Heart left ventricle (tissue), 13 donors: ENCODE results near the gene ROCK2.

Experiments
- CTCF ChIP-seq, 12 donors: fragments of 200-600 bp; sonication (generic) in 4 of 12; IDR thresholded peaks; one replicate each; pipeline versions ENCODE4 v1.5.0 to v1.8.0; 2018 to 2022; ENCODE audit warnings: antibody characterized with exemption in 12 of 12, mild to moderate bottlenecking in 5 of 12
- POLR2A ChIP-seq, 2 donors: fragments of 450-650 bp; IDR thresholded peaks; one replicate each; pipeline ENCODE4 v1.6.1; 2017; ENCODE audit warnings: antibody characterized with exemption in 2 of 2, mild to moderate bottlenecking in 2 of 2, moderate library complexity in 2 of 2
- donor health status: ischemic (EF 13 %, LVEDD 7.1; RV severe dilation, severe dysfunction).
- donor health status: DM: no; HTN: yes; CAD: no.
- donor health status: DM: no; HTN: no; CAD: no.
- donor health status: ischemic (EF 25% LVEDD 6.9; RV normal size, moderate dysfunction).
- donor health status: ischemic (EF 25% LVEDD 5.7; RV mildly dilated, moderate dysfunction).
- donor health status: ischemic (EF 35%, LVEDD 5.7; RV mildly dilated, moderate dysfunction).
- donor health status: nonischemic (EF 11% LVEDD 7.7; RV severe dilation, severe dysfunction).
- donor health status: DM: yes; HTN: yes; CAD: no.
- donor health status: PGD.
- donor health status: ischemic (EF 29% LVEDD 5.4; RV normal size, mild dysfunction).
- donor health status: nonischemic (EF 23%, LVEDD 6.1; RV moderate dilation, normal function).

GRCh38 chr2:11147263-11147662 is 197.2 kb downstream of the ROCK2 start:
- TF ChIP-seq CTCF (IDR thresholded peaks at IDR 0.05) = no peak
- no peak for TF ChIP-seq POLR2A (IDR thresholded peaks at IDR 0.05)
